Nephron progenitor cell (in vitro differentiated cells): ENCODE data around the gene DCAF8L2.
"Not testable (repeated sequence)": the region's sequence is repeated elsewhere in the genome, so short reads cannot be mapped to it uniquely, and the experiment has no call there.

Experiments
- DNase-seq: peaks from one replicate; pipeline ENCODE4 v3.0.0; 2021
- H3K27ac Mint-ChIP-seq: 2 replicates; pipeline ENCODE4 v1.8.0; 2021; ENCODE audit warnings: mild to moderate bottlenecking, moderate library complexity, mixed read lengths
- H3K27me3 Mint-ChIP-seq: 2 replicates; pipeline ENCODE4 v1.8.0; 2021; ENCODE audit warnings: mild to moderate bottlenecking, low read depth, mixed read lengths; ENCODE audit not compliant: poor library complexity
- H3K36me3 Mint-ChIP-seq: 2 replicates; pipeline ENCODE4 v1.8.0; 2021; ENCODE audit warnings: low read depth, mixed read lengths
- H3K4me1 Mint-ChIP-seq: 2 replicates; pipeline ENCODE4 v1.8.0; 2021; ENCODE audit warnings: mixed read lengths
- H3K4me3 Mint-ChIP-seq: 2 replicates; pipeline ENCODE4 v1.8.0; 2021; ENCODE audit warnings: mild to moderate bottlenecking, moderate library complexity, mixed read lengths
- H3K9me3 Mint-ChIP-seq: 2 replicates; pipeline ENCODE4 v1.8.0; 2021; ENCODE audit warnings: mild to moderate bottlenecking, moderate library complexity, mixed read lengths
- TF ChIP-seq, protein P1 (sequence below): fragments of 200-600 bp; sonication (generic); IDR thresholded peaks from 2 replicates; pipeline ENCODE4 v1.5.0; 2021; ENCODE audit warnings: antibody characterized with exemption

DCAF8L2 gene

DNA sequence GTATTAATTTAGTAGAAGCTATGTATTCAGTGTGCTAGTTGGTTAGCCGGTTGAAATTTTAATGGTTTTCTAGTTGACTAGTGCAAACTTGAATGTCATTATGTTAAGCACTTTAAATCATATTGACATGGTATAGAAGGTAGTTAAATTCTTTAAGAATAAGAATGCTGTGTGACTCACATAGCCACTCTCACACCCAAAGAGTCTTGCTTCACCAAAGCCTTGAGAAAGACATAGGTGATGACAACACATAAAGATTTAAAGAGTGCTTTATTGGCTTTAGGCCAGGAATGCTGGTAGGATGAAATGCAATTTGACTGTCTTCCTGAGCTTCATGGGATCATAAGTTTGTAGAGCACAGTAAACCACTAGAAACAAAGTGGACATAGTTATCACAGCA lies 85.3 kb downstream of the DCAF8L2 start:
- DNase-seq: no peak
- H3K36me3 Mint-ChIP-seq: no peaks in the 10 kb centered on the region
- H3K4me1 Mint-ChIP-seq: no peaks in the 10 kb centered on the region
- peaks cover 10% of the 10 kb centered on the region for H3K9me3 Mint-ChIP-seq
- no peaks in the 10 kb centered on the region for H3K27me3 Mint-ChIP-seq
- H3K4me3 Mint-ChIP-seq: no peak overlapping the region
- TF ChIP-seq, protein P1, sequence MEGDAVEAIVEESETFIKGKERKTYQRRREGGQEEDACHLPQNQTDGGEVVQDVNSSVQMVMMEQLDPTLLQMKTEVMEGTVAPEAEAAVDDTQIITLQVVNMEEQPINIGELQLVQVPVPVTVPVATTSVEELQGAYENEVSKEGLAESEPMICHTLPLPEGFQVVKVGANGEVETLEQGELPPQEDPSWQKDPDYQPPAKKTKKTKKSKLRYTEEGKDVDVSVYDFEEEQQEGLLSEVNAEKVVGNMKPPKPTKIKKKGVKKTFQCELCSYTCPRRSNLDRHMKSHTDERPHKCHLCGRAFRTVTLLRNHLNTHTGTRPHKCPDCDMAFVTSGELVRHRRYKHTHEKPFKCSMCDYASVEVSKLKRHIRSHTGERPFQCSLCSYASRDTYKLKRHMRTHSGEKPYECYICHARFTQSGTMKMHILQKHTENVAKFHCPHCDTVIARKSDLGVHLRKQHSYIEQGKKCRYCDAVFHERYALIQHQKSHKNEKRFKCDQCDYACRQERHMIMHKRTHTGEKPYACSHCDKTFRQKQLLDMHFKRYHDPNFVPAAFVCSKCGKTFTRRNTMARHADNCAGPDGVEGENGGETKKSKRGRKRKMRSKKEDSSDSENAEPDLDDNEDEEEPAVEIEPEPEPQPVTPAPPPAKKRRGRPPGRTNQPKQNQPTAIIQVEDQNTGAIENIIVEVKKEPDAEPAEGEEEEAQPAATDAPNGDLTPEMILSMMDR: no peak
- H3K27ac Mint-ChIP-seq: no peak overlapping the region

DNA sequence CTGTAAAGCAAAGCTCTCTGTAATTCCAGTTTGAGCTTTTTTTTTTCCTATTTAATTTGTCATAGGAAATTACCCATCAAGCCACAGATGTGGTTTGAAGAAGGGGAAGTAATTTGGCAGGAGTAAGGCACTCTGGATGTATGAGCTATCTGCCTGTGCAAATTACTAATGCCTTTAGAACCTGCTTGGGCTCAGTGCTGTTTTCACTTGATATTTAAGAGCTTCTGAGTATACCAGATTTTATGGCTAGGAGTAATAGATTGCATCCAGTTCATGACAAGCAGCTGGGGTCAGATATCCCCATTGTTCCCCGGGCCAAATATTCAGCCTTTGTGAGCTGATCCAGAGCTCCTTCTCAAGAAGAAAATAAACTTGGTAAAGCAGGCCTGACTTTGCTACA lies 89.1 kb downstream of the DCAF8L2 start:
- H3K4me1 Mint-ChIP-seq: no peaks in the 10 kb centered on the region
- no peak for DNase-seq
- H3K9me3 Mint-ChIP-seq: peaks cover 14% of the 10 kb centered on the region
- no peak overlapping the region for H3K27ac Mint-ChIP-seq
- H3K36me3 Mint-ChIP-seq: no peaks in the 10 kb centered on the region
- TF ChIP-seq, protein P1: no peak
- H3K4me3 Mint-ChIP-seq: no peak overlapping the region
- H3K27me3 Mint-ChIP-seq: no peaks in the 10 kb centered on the region

GRCh38 chrX:27680726-27681125 lies 90.6 kb downstream of the DCAF8L2 start:
- no peak for DNase-seq
- no peaks in the 10 kb centered on the region for H3K27me3 Mint-ChIP-seq
- no peaks in the 10 kb centered on the region for H3K36me3 Mint-ChIP-seq
- no peaks in the 10 kb centered on the region for H3K4me1 Mint-ChIP-seq
- H3K27ac Mint-ChIP-seq: no peak overlapping the region
- TF ChIP-seq, protein P1: no peak
- H3K4me3 Mint-ChIP-seq: no peak overlapping the region
- peaks cover 11% of the 10 kb centered on the region for H3K9me3 Mint-ChIP-seq

GRCh38 chrX:27683566-27684208 lies 93.5 kb downstream of the DCAF8L2 start:
- not testable (repeated sequence) for H3K4me1 Mint-ChIP-seq, H3K4me3 Mint-ChIP-seq, H3K27ac Mint-ChIP-seq, H3K36me3 Mint-ChIP-seq, H3K27me3 Mint-ChIP-seq
- DNase-seq: peak; percentile 22
- TF ChIP-seq, protein P1: peak; percentile 39
- peaks cover 10% of the 10 kb centered on the region for H3K9me3 Mint-ChIP-seq

DNA sequence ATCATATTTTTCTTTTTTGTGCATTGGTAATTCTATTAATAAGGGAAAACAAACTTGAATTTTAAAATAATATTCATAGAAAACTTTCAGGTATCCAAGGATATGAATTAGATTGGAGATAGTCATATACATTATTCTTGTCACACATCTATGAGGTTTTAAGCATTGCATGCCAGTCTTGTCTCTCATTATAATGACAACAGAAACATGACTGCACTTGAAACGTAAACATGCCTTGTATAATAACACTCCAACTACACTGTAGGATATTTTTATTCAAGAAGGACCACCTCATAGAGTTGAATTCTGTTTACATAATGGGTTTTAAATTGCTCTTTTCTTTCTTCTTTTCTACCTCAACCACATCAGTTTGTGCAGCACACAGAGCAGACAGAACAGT lies 104.5 kb downstream of the DCAF8L2 start:
- Mint-ChIP-seq H3K4me3 (no peak overlapping the region), H3K36me3 (no peaks in the 10 kb centered on the region), H3K9me3 (peaks cover 17% of the 10 kb centered on the region), H3K27me3 (no peaks in the 10 kb centered on the region), H3K27ac (no peak overlapping the region), H3K4me1 (no peaks in the 10 kb centered on the region)
- TF ChIP-seq, protein P1: no peak
- no peak for DNase-seq

DNA sequence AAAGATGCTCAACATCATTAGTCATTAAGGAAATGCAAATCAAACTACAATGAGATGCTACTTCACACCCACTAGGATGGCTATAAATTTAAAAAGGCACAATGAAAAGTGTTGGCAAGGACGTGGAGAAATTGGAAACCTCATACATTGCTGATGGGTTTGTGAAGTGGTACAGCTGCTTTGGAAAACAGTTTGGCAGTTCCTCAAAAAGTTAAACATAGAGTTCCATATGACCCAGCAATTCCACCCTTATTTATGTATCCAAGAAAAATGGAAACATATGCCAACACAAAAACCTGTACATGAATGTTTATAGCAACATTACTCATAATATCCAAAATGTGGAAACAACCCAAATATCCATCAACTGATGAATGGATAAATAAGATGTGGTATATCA lies 116.4 kb downstream of the DCAF8L2 start:
- Mint-ChIP-seq H3K36me3 (no peaks in the 10 kb centered on the region), H3K9me3 (peaks cover 15% of the 10 kb centered on the region), H3K27ac (no peak overlapping the region), H3K4me3 (no peak overlapping the region), H3K4me1 (no peaks in the 10 kb centered on the region), H3K27me3 (no peaks in the 10 kb centered on the region)
- TF ChIP-seq, protein P1: no peak
- DNase-seq: no peak
